WTC11 (cell line): ENCODE measurements around the gene CMC4. TPM values are rescaled to one million over a fixed set of nuclear protein-coding genes. Genes with fewer than 3 reads are reported as not detected.

Experiments used
- ATAC-seq: fragments of 200-7000 bp; cut with Tn5 transposase; 2 replicates; pipeline ENCODE4 v1.10.0; 2021; ENCODE audit warnings: mild to moderate bottlenecking, moderate library complexity
- CTCF ChIA-PET: fragments of 300-600 bp; sonication (Branson Sonifier 250); formaldehyde crosslinking; loops from one replicate; lab custom pipeline; 2021; ENCODE audit warnings: antibody characterized with exemption; lab: Charles Lee
- POLR2A ChIA-PET: fragments of 350-600 bp; sonication (Branson Sonifier 250); formaldehyde crosslinking; loops from one replicate; lab custom pipeline; 2021; ENCODE audit warnings: antibody characterized with exemption; lab: Charles Lee
- DNase-seq: peaks from one replicate; pipeline ENCODE4 v3.0.0; 2021; ENCODE audit warnings: low spot score
- H3K27ac Mint-ChIP-seq: 2 replicates; pipeline ENCODE4 v1.8.0; 2021; ENCODE audit warnings: mixed read lengths
- H3K27me3 Mint-ChIP-seq: 2 replicates; pipeline ENCODE4 v1.8.0; 2021; ENCODE audit warnings: low read depth, mild to moderate bottlenecking, moderate library complexity, mixed read lengths
- H3K36me3 Mint-ChIP-seq: 2 replicates; pipeline ENCODE4 v1.8.0; 2021; ENCODE audit warnings: mixed read lengths
- H3K4me1 Mint-ChIP-seq: 2 replicates; pipeline ENCODE4 v1.8.0; 2022; ENCODE audit warnings: mixed read lengths
- H3K4me3 Mint-ChIP-seq: 2 replicates; pipeline ENCODE4 v1.8.0; 2021; ENCODE audit warnings: mild to moderate bottlenecking, moderate library complexity, mixed read lengths
- H3K9me3 Mint-ChIP-seq: 2 replicates; pipeline ENCODE4 v1.8.0; 2021; ENCODE audit warnings: mixed read lengths
- CBFB ChIP-seq: sonication (generic); formaldehyde crosslinking; IDR thresholded peaks from 2 replicates; pipeline ENCODE4 v1.8.1; 2022; ENCODE audit warnings: mild to moderate bottlenecking, low read depth, missing genetic modification reagents
- GTF2I ChIP-seq: fragments of 250-450 bp; sonication (Bioruptor Pico); conservative IDR thresholded peaks from 2 replicates; pipeline ENCODE4 v1.4.0; 2021; ENCODE audit warnings: mild to moderate bottlenecking
- IRF2 ChIP-seq: sonication (generic); formaldehyde crosslinking; IDR thresholded peaks from 2 replicates; pipeline ENCODE4 v1.8.0; 2022; ENCODE audit warnings: low read depth, missing genetic modification reagents, borderline replicate concordance
- SMAD4 ChIP-seq: sonication (generic); formaldehyde crosslinking; IDR thresholded peaks from 2 replicates; pipeline ENCODE4 v1.8.0; 2022; ENCODE audit warnings: mild to moderate bottlenecking, missing genetic modification reagents
- TCF7 ChIP-seq: sonication (generic); formaldehyde crosslinking; IDR thresholded peaks from 2 replicates; pipeline ENCODE4 v1.8.0; 2022; ENCODE audit warnings: mild to moderate bottlenecking, low read depth, missing genetic modification reagents, moderate library complexity
- total RNA-seq: library from RNA; stranded (reverse); gene quantifications from 3 replicates; pipeline ENCODE4 v1.2.3, GENCODE V29; 2021
- TF ChIP-seq, protein P1 (sequence below): sonication (generic); formaldehyde crosslinking; IDR thresholded peaks from 2 replicates; pipeline ENCODE4 v1.8.1; 2023; ENCODE audit warnings: mild to moderate bottlenecking, moderate library complexity, missing genetic modification reagents
- TF ChIP-seq, protein P2 (sequence below): sonication (generic); formaldehyde crosslinking; IDR thresholded peaks from 2 replicates; pipeline ENCODE4 v1.8.0; 2023; ENCODE audit warnings: missing genetic modification reagents
- TF ChIP-seq, protein P3 (sequence below): fragments of 250-450 bp; sonication (Bioruptor Pico); IDR thresholded peaks from 2 replicates; pipeline ENCODE4 v1.9.0; 2021; ENCODE audit warnings: mild to moderate bottlenecking, borderline replicate concordance
- TF ChIP-seq, protein P4 (sequence below): sonication (generic); formaldehyde crosslinking; conservative IDR thresholded peaks from 2 replicates; pipeline ENCODE4 v1.8.1; 2023; ENCODE audit warnings: mild to moderate bottlenecking, low read depth, missing genetic modification reagents, moderate library complexity
- TF ChIP-seq, protein P5 (sequence below): sonication (generic); formaldehyde crosslinking; IDR thresholded peaks from 2 replicates; pipeline ENCODE4 v1.8.0; 2023; ENCODE audit warnings: missing genetic modification reagents, mild to moderate bottlenecking, borderline replicate concordance
- TF ChIP-seq, protein P6 (sequence below): sonication (generic); formaldehyde crosslinking; IDR thresholded peaks from 2 replicates; pipeline ENCODE4 v1.8.1; 2022; ENCODE audit warnings: mild to moderate bottlenecking, moderate library complexity, missing genetic modification reagents

CMC4 gene
- total RNA-seq, 1 experiment from 2014 or later, result 3.0 TPM

DNA sequence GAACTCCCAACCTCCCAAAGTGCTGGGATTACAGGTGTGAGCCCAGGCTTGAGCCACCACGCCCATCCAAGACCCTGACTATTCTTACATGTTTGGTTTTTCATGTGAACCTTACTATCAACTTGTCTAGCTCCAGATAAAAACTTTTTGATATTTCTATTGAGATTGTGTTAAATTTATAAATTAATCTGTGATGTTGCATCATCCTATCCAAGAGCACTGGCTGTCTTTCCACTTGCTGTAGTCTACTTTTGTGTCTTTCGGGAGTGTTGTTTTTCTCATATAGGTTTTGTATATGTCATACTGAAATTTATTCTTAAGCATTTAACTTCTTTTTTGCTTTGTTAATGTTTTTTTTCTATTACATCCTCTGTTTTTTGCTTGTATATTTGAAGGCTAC lies 35.0 kb upstream of the CMC4 start:
- H3K9me3 Mint-ChIP-seq, result no peaks in the 10 kb centered on the region
- POLR2A ChIA-PET, result no interaction called here
- no peak overlapping the region for H3K4me3 Mint-ChIP-seq
- no peak overlapping the region for H3K27ac Mint-ChIP-seq
- no peak for ATAC-seq
- TF ChIP-seq IRF2 (CRISPR knock-in tag) (no peak), CBFB (CRISPR knock-in tag) (no peak), TCF7 (CRISPR knock-in tag) (no peak), GTF2I (no peak), SMAD4 (CRISPR knock-in tag) (no peak)
- TF ChIP-seq, protein P1, sequence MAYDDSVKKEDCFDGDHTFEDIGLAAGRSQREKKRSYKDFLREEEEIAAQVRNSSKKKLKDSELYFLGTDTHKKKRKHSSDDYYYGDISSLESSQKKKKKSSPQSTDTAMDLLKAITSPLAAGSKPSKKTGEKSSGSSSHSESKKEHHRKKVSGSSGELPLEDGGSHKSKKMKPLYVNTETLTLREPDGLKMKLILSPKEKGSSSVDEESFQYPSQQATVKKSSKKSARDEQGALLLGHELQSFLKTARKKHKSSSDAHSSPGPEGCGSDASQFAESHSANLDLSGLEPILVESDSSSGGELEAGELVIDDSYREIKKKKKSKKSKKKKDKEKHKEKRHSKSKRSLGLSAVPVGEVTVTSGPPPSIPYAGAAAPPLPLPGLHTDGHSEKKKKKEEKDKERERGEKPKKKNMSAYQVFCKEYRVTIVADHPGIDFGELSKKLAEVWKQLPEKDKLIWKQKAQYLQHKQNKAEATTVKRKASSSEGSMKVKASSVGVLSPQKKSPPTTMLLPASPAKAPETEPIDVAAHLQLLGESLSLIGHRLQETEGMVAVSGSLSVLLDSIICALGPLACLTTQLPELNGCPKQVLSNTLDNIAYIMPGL (CRISPR knock-in tag), result no peak
- TF ChIP-seq, protein P2, sequence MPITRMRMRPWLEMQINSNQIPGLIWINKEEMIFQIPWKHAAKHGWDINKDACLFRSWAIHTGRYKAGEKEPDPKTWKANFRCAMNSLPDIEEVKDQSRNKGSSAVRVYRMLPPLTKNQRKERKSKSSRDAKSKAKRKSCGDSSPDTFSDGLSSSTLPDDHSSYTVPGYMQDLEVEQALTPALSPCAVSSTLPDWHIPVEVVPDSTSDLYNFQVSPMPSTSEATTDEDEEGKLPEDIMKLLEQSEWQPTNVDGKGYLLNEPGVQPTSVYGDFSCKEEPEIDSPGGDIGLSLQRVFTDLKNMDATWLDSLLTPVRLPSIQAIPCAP, result no peak
- TF ChIP-seq, protein P3, sequence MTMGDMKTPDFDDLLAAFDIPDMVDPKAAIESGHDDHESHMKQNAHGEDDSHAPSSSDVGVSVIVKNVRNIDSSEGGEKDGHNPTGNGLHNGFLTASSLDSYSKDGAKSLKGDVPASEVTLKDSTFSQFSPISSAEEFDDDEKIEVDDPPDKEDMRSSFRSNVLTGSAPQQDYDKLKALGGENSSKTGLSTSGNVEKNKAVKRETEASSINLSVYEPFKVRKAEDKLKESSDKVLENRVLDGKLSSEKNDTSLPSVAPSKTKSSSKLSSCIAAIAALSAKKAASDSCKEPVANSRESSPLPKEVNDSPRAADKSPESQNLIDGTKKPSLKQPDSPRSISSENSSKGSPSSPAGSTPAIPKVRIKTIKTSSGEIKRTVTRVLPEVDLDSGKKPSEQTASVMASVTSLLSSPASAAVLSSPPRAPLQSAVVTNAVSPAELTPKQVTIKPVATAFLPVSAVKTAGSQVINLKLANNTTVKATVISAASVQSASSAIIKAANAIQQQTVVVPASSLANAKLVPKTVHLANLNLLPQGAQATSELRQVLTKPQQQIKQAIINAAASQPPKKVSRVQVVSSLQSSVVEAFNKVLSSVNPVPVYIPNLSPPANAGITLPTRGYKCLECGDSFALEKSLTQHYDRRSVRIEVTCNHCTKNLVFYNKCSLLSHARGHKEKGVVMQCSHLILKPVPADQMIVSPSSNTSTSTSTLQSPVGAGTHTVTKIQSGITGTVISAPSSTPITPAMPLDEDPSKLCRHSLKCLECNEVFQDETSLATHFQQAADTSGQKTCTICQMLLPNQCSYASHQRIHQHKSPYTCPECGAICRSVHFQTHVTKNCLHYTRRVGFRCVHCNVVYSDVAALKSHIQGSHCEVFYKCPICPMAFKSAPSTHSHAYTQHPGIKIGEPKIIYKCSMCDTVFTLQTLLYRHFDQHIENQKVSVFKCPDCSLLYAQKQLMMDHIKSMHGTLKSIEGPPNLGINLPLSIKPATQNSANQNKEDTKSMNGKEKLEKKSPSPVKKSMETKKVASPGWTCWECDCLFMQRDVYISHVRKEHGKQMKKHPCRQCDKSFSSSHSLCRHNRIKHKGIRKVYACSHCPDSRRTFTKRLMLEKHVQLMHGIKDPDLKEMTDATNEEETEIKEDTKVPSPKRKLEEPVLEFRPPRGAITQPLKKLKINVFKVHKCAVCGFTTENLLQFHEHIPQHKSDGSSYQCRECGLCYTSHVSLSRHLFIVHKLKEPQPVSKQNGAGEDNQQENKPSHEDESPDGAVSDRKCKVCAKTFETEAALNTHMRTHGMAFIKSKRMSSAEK (CRISPR knock-in tag), result no peak
- TF ChIP-seq, protein P4, sequence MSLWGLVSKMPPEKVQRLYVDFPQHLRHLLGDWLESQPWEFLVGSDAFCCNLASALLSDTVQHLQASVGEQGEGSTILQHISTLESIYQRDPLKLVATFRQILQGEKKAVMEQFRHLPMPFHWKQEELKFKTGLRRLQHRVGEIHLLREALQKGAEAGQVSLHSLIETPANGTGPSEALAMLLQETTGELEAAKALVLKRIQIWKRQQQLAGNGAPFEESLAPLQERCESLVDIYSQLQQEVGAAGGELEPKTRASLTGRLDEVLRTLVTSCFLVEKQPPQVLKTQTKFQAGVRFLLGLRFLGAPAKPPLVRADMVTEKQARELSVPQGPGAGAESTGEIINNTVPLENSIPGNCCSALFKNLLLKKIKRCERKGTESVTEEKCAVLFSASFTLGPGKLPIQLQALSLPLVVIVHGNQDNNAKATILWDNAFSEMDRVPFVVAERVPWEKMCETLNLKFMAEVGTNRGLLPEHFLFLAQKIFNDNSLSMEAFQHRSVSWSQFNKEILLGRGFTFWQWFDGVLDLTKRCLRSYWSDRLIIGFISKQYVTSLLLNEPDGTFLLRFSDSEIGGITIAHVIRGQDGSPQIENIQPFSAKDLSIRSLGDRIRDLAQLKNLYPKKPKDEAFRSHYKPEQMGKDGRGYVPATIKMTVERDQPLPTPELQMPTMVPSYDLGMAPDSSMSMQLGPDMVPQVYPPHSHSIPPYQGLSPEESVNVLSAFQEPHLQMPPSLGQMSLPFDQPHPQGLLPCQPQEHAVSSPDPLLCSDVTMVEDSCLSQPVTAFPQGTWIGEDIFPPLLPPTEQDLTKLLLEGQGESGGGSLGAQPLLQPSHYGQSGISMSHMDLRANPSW (CRISPR knock-in tag), result no peak
- TF ChIP-seq, protein P5, sequence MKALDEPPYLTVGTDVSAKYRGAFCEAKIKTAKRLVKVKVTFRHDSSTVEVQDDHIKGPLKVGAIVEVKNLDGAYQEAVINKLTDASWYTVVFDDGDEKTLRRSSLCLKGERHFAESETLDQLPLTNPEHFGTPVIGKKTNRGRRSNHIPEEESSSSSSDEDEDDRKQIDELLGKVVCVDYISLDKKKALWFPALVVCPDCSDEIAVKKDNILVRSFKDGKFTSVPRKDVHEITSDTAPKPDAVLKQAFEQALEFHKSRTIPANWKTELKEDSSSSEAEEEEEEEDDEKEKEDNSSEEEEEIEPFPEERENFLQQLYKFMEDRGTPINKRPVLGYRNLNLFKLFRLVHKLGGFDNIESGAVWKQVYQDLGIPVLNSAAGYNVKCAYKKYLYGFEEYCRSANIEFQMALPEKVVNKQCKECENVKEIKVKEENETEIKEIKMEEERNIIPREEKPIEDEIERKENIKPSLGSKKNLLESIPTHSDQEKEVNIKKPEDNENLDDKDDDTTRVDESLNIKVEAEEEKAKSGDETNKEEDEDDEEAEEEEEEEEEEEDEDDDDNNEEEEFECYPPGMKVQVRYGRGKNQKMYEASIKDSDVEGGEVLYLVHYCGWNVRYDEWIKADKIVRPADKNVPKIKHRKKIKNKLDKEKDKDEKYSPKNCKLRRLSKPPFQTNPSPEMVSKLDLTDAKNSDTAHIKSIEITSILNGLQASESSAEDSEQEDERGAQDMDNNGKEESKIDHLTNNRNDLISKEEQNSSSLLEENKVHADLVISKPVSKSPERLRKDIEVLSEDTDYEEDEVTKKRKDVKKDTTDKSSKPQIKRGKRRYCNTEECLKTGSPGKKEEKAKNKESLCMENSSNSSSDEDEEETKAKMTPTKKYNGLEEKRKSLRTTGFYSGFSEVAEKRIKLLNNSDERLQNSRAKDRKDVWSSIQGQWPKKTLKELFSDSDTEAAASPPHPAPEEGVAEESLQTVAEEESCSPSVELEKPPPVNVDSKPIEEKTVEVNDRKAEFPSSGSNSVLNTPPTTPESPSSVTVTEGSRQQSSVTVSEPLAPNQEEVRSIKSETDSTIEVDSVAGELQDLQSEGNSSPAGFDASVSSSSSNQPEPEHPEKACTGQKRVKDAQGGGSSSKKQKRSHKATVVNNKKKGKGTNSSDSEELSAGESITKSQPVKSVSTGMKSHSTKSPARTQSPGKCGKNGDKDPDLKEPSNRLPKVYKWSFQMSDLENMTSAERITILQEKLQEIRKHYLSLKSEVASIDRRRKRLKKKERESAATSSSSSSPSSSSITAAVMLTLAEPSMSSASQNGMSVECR (CRISPR knock-in tag), result no peak
- TF ChIP-seq, protein P6, sequence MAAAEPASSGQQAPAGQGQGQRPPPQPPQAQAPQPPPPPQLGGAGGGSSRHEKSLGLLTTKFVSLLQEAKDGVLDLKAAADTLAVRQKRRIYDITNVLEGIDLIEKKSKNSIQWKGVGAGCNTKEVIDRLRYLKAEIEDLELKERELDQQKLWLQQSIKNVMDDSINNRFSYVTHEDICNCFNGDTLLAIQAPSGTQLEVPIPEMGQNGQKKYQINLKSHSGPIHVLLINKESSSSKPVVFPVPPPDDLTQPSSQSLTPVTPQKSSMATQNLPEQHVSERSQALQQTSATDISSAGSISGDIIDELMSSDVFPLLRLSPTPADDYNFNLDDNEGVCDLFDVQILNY (CRISPR knock-in tag), result no peak
- TF ChIP-seq, all 79 proteins: peak for 0
- Mint-ChIP-seq H3K36me3 (no peaks in the 10 kb centered on the region), H3K4me1 (no peaks in the 10 kb centered on the region), H3K27me3 (no peaks in the 10 kb centered on the region)
- CTCF ChIA-PET, result interaction anchor here (2.4 kb wide), 1 partner anchor 12 kb away, joined by 8 read pairs; no protein-coding TSS in a partner anchor
- no peak for DNase-seq
